Measurements from ENCODE around the gene KLHL29.

GRCh38 chr2:23464156-23464555 lies 79.2 kb downstream of the KLHL29 start:
- TF ChIP-seq CTCF (conservative IDR thresholded peaks at IDR 0.05; ENCODE audit: low read length) = no peak
- TF ChIP-seq EZH2phosphoT487 (IDR thresholded peaks at IDR 0.05; ENCODE audit: borderline replicate concordance, low read depth, low read length) = no peak

All from OCI-LY7 (cell line).